GM10847 (cell line): ENCODE measurements around the gene RAB8B.

Source experiments
- POLR2A ChIP-seq: IDR thresholded peaks from 2 replicates; pipeline ENCODE4 v1.6.1; 2011; ENCODE audit not compliant: insufficient read length; ENCODE audit errors: extremely low read depth

The RAB8B gene

DNA sequence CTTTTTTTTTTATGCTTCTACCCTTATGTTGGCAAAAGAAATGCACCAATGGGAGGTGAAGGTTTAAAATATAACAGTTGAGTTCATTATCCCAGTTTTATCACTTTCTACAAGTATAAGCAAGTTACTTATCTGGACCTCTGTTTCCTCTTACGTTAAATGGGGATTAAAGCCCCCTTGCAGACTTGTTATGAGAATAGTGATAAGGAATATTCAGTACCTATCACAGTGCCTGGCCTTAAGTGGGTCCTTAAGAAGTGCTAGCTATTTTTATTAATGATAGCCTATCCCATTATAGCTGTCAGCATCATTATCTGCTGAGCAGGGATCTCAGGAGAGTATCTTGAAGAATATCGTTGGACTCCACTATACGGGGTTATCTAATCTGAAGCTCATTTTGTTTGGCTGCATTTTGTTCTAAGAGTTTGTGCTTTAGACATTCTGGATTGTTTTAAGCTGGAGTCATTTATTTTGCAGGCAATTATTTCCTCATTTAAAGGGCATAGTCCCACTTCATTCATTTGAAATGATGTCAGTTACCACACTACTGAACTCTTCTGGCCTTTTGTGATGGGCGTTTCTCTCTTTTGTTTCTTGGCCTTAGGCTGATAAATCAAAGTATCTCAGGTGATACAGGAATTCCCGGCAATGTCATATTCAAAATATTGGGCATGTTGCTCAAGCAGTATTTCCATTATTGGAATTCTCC, 28.8 kb downstream of the RAB8B start:
- TF ChIP-seq POLR2A = no peak

DNA sequence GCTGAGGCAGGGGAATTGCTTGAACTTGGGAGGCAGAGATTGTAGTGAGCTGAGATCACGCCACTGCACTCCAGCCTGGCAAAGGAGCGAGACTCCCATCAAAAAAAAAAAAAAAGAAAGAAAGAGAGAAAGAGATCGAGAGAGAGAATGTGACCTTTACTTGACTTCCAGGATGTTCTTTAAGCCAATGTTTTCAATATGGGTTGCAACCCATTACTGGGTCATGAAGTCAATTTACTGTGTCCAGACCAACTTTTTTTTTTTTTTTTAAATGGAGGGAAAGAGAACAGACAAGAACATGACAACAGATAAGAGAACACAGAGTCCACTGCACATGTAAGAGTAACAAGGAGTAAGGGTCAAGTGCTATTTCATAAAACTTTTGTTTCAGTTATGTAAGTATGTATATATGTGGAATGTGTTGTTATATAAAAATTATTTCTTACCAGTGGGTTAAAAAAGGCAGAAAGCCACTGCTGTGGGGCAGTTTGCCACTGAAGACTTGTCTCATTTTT, 29.8 kb downstream of the RAB8B start:
- TF ChIP-seq POLR2A = no peak

DNA sequence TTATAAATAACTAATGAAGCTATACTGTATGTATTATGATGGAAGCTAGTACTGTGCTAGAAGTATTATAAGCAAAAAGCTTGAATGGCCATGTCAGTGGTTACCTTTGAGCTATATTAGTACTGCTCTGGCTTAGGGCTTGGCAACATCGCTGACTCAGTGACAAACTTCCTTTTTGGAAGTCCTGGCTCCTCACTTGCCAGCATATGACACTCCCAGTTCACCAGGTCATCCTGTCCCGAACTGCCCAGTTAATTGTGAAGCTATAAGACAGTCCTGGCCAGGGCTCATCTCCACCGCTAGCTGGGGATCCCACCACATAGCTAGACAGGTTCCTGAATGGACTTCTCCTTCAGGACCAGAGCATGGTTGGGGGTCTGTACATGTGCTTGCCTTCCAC, 31.9 kb downstream of the RAB8B start:
- no peak for TF ChIP-seq POLR2A

DNA sequence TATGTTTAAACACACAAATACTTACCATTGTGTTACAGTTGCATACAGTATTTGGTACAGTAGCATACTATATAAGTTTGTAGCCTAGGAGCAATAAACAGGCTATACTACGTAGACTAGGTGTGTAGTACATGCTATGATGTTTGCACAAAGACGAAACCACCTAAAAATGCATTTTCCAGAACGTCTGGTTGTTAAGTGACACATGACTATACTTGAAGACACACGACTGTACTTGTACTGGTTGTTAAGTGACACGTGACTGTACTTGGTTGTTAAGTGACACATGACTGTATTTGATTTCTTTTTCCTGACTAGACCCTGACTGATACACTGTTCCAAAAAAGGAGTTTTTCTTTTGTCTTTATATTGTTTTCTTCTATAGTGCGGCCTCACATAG, 34.1 kb downstream of the RAB8B start:
- TF ChIP-seq POLR2A = no peak

DNA sequence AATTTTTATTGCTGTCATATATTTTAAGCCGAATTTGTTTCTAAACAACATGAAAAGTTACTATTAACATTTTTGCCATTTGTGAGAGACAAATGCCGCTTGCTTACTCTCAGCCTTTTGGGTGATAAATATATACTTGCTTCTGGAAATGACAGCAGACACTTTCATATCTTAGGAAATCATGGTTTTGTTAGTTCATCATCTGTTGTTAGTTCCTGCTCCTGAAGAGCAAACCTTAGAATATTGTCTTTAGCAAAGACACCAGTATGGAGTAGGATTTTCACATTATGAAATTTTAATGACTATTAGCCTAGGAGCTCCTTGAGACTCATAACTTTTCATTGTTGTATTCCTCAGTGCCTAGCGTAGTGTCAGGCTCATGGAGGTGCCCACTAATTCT, 36.0 kb downstream of the RAB8B start:
- no peak for TF ChIP-seq POLR2A

DNA sequence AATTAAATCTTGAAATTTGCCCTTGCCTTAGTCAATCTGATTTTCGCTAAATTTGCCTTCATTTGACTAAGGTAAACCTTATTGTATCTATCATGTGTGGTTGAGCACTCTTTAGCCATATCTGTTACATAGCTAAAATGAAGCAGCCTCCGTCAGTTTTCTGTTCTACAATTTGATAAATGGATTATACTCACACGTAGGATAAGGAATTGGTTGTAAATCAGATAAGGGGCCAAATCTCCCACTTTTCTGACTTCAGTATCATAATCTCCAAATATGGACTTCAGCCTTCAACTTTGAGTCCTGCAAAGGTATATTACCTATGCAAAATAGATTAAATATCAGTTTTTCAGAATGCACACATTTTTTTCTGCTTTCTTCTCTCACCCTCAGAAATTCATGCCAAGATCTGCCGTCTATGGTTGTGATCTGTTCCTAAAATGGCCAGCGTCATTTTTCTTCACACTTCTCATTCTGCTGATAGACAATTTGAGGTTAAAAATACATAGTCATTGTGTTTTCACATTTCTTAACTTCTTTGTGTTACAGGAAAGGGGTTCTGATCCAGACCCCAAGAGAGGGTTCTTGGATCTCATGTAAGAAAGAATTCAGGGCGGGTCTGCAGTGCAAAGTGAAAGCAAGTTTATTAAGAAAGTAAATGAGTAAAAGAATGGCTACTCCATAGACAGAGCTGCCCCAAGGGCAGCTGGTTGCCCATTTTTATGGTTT, 36.9 kb downstream of the RAB8B start:
- TF ChIP-seq POLR2A = no peak

DNA sequence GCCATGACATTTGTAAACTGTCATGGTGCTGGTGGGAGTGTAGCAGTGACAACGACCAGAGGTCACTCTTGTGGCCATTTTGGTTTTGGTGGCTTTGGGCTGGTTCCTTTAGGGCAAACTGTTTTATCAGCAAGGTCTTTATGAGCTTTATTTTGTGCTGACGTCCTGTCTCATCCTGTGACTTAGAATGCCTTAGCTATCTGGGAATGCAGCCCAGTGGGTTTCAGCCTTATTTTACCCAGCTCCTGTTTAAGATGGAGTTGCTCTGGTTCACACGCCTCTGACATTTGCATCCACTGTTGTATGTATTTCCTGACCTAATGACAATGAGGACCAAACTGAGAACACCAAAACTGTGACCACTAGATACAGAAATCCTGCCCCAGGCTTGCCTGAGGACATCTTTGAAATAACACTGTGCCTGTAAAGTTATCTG, 37.6 kb downstream of the RAB8B start:
- TF ChIP-seq POLR2A = no peak

DNA sequence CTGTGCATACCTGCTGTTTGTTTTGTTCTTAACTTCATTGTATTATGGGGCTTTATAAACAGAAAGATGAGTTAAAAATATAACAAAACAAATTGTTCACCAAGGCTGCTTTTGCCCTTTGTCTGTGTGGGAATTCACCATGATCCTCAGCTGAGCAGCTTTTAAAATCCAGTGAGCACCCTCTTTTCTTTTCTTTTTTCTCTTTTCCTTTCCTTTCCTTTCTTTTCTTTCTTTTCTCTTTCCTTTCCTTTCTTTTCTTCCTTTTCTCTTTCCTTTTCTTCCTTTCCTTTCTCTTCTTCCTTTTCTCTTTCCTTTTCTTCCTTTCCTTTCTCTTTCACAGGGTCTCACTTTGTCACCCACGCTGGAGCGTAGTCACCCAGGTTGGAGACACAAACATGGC, 38.3 kb downstream of the RAB8B start:
- TF ChIP-seq POLR2A = no peak

DNA sequence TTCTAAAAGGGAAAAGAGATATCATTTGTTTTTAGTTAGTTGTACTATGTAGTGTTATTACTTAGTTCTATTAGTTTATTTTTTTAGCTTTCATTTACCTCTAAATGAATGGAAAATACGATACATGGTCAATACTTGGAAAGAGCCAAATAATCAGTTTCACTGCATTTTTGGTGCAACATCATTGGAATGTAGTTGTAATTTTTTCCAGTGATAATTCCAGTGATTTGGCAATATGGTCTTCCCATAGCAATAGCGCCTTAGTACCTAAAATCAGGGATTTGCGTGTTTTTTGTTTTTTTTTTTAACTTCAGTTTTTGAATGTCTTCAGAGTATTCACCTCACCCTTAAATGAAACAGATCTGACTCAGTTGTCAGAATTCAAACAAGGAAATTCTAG, 41.8 kb downstream of the RAB8B start:
- no peak for TF ChIP-seq POLR2A

DNA sequence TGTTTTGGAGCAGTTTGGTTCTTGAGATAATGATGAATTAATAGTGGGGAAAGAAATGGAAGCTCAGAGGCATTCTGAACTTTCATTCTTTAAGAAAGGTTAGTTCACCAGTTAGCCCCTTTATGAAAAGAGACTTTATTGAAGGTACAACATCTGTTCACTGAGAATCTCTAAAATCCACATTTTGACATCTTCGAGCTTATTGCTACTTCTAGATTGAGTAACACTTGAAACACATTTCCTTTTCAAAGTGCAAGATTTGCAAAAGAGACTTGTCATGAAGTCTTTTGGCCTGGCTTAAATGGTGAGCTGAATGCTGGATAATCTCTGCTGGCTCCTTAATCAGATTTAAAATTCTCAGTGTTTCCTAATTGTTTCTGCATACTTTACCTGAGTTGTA, 42.3 kb downstream of the RAB8B start:
- TF ChIP-seq POLR2A = no peak

DNA sequence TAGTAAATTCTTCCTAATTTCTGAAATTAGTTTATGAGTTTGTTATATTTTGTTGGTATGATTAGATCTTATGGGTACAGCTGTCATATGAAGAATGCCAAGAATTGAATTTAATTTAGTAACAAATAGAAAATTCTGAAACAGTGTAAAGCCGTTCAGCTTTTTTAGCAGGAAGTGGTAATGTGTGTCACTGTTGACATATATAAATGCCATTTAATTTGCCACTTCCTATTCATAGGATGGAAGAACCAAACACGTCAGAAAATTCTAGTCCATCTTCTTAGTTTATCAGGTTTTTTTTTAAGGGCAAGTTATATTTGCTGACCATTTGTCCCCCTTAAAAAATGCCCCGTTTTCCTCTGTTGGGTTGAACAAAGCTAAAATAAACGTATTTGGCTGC, 43.0 kb downstream of the RAB8B start:
- no peak for TF ChIP-seq POLR2A

DNA sequence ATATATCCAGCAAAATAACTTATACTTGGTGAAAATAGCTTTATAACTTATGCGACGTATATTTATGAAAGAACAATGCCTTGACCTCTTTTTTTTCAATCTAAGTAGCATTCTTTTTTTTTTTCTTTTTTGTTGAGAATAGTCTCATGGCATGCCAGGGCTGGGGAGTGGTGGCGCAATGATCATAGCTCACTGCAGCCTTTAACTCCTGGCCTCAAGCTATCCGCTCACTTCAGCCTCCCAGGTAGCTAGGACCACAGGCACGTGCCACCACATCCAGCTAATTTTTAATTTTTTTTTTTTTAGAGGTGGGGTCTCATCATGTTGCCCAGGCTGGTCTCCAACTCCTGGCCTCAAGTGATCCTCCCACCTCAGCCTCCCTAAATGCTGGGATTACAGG, 43.5 kb downstream of the RAB8B start:
- no peak for TF ChIP-seq POLR2A

DNA sequence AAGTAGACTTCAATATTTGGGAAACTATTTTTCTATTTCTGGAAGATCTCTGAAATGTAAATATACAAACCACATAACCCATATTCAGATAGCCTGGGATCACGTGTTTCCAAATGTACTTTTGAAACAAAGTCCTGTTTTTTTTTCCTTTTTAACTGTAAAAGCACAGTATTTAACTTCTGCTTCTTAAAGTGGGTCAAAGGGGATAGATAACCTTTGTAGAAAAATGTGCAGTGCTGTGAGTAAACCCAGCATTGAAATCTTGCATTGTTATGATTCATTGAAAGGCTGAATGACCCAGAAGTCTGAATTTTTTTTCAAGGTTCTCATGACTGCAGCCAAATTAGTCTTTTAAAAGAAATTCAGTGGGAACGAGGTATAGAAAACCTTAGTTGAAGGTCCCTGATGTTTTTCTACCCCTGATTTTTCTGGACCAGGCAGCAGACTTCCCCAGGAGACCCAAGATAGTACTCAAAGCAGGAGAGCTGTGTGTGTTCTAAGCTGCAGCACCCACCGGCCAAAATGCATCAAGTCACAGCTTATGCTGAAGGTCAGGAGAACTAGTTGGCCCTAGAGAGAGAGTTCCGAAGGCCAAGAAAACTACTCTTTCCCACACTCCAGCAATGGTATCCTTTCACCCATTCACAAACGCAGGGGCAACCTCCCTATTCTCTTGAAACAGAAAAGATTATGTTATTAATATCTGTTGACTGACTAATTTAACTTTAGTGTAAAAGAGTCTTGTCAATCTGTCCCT, 44.4 kb downstream of the RAB8B start:
- TF ChIP-seq POLR2A = no peak

DNA sequence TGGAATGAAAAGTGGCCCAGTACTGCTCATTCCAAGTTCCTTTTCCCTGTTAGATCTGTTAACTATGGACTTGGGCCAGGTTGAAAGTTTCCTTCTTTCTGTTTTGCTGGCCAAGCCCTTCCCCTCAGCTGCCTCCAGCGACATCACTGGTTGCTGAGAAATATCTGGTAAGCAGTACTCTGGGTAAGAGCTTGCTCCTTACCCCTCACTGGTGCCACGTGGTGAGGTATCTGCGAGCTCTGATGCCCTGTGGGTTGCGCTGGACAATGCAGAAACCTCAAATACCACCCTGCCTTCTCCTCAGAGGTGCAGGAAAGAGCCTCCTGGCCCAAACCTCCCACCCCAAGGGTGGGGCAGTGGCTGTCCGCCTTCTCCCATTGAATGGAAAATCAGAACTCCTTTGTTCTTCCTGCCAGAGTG, 45.1 kb downstream of the RAB8B start:
- TF ChIP-seq POLR2A = no peak

DNA sequence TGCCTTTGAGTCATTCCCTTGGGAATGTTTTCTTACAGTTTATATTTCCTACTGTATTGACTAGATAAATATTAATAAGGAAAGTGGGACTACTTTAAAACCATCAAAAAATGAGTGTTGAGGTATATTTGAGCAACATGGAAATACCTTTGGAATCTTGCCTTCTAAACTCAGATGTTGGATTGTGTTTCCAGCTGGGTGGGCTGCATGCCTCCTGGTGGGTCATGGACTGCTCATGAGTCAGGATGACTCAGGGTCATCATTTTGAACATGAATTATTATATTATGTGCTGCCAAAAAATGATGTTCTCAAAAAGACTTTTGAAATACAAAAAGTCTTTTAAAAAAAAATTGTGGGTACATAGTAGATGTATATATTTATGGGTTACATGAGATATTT, 46.9 kb downstream of the RAB8B start:
- no peak for TF ChIP-seq POLR2A

DNA sequence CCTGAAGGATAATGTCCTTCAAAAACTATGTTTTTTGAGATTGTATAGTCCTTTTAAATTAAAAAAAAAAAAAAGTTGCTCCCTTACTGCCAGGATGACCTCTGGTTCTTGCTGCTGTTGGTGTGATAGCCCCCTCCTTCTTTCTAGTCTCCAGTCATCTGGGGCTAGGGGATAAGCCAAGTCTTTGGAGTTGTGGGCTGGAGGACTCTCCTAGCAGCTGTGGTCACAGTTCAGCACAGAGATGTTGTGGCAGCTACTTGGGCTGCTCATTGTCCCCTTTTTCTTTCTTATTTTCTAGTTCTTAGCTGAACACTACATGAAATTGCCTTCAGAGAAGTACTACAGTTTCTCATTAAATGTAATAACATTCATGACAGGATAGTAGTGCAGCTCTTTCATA, 48.8 kb downstream of the RAB8B start:
- no peak for TF ChIP-seq POLR2A
